Panc1 (cell line): ENCODE data around the gene PTGIR. TPM values are rescaled to one million over a fixed set of nuclear protein-coding genes. Genes with fewer than 3 reads are reported as not detected.

ENCODE experiments used
- ATAC-seq: fragments of 200-7000 bp; cut with Tn5 transposase; 2 replicates; pipeline ENCODE4 v1.9.1; 2020; ENCODE audit warnings: mild to moderate bottlenecking, moderate library complexity
- BruUV-seq: library from RNA; stranded (reverse); fragments of 400-500 nt; replicated peaks from 2 replicates; lab custom pipeline; 2021; lab: Mats Ljungman, UMichigan
- CTCF ChIA-PET: fragments of 300-600 bp; sonication (Branson Sonifier 250); formaldehyde crosslinking; loops from one replicate; lab custom pipeline; 2022; ENCODE audit warnings: antibody characterized with exemption; lab: Charles Lee
- POLR2A ChIA-PET: fragments of 300-600 bp; sonication (Branson Sonifier 250); formaldehyde crosslinking; loops from one replicate; lab custom pipeline; 2022; ENCODE audit warnings: antibody characterized with exemption; lab: Charles Lee
- DNase-seq: peaks from one replicate; pipeline ENCODE4 v3.0.0-alpha.2; 2010; ENCODE audit warnings: low read depth, low spot score
- H3K27ac ChIP-seq: 2 replicates; pipeline ENCODE4 v1.5.1; 2011; ENCODE audit warnings: mild to moderate bottlenecking, low read length, inconsistent platforms
- H3K27me3 ChIP-seq: fragments of 200-500 bp; sonication (Bioruptor generic); 2 replicates; pipeline ENCODE4 v1.6.0; 2014; ENCODE audit warnings: low read length, inconsistent platforms; ENCODE audit not compliant: control insufficient read depth, insufficient read depth
- H3K36me3 ChIP-seq: fragments of 200-500 bp; sonication (Bioruptor generic); 2 replicates; pipeline ENCODE4 v1.5.1; 2014; ENCODE audit warnings: inconsistent platforms, mild to moderate bottlenecking, low read length, moderate library complexity; ENCODE audit not compliant: control insufficient read depth, insufficient read depth
- H3K4me1 ChIP-seq: 2 replicates; pipeline ENCODE4 v1.5.1; 2011; ENCODE audit warnings: inconsistent platforms, mild to moderate bottlenecking, low read length, moderate library complexity; ENCODE audit not compliant: control insufficient read depth, insufficient read depth
- H3K4me3 ChIP-seq, 2 experiments: 2 replicates each; pipeline ENCODE4 v1.5.1; 2011 to 2012; ENCODE audit warnings: low read depth in 2 of 2, low read length in 2 of 2, mild to moderate bottlenecking in 2 of 2, inconsistent platforms in 1 of 2, moderate library complexity in 1 of 2
- H3K9me3 ChIP-seq: fragments of 200-500 bp; sonication (Bioruptor generic); 2 replicates; pipeline ENCODE4 v1.5.1; 2014; ENCODE audit warnings: low read depth, mild to moderate bottlenecking, inconsistent platforms, low read length, moderate library complexity; ENCODE audit not compliant: control insufficient read depth, insufficient read depth
- CTCF ChIP-seq: fragments of 450-650 bp; IDR thresholded peaks from 2 replicates; pipeline ENCODE4 v1.5.1; 2017; ENCODE audit warnings: mild to moderate bottlenecking
- POLR2AphosphoS5 ChIP-seq: IDR thresholded peaks from 2 replicates; pipeline ENCODE4 v1.6.1; 2012; ENCODE audit warnings: mild to moderate bottlenecking, low read depth, low read length, moderate library complexity
- REST ChIP-seq, 2 experiments: IDR thresholded peaks; 2 replicates each; pipeline ENCODE4 v1.6.1; 2011 to 2012; ENCODE audit warnings: low read depth in 2 of 2, control low read depth in 1 of 2, low read length in 1 of 2, mild to moderate bottlenecking in 1 of 2, moderate library complexity in 1 of 2; ENCODE audit not compliant: insufficient read depth in 1 of 2
- SIN3A ChIP-seq: IDR thresholded peaks from 2 replicates; pipeline ENCODE4 v1.6.1; 2012; ENCODE audit warnings: low read depth, mild to moderate bottlenecking, low read length, moderate library complexity, borderline replicate concordance; ENCODE audit not compliant: insufficient read depth
- TCF7L2 ChIP-seq: IDR thresholded peaks from 2 replicates; pipeline ENCODE4 v1.6.1; 2011; ENCODE audit warnings: mild to moderate bottlenecking, low read depth, low read length, inconsistent platforms
- in situ Hi-C: cut with HindIII; loops from 2 replicates; pipeline ENCODE4 v1.10.0; 2016; ENCODE audit warnings: low sequenced_read_pairs, low pct_unique_long_range_greater_than_20kb
- intact Hi-C: fragments of 100-400 bp; cut with micrococcal nuclease; formaldehyde crosslinking; loops from one replicate; pipeline ENCODE4 v1.10.0; 2022; ENCODE audit not compliant: unreplicated experiment
- total RNA-seq: library from RNA; stranded (reverse); gene quantifications from one replicate; pipeline ENCODE4 v1.2.1, GENCODE V29; 2021; ENCODE audit not compliant: unreplicated experiment

Gene PTGIR
- total RNA-seq, 1 experiment from 2014 or later = 0.08 TPM

- no peaks in the 10 kb centered on the region for H3K9me3 ChIP-seq
- ChIA-PET CTCF (no interaction called here), POLR2A (no interaction called here)
- in situ Hi-C loops = no loop called here
- TF ChIP-seq SIN3A = no peak
- TF ChIP-seq POLR2AphosphoS5 = no peak
- no peak overlapping the region for H3K4me3 ChIP-seq
- peaks cover 14% of the 10 kb centered on the region for H3K4me1 ChIP-seq
- H3K27me3 ChIP-seq = no peaks in the 10 kb centered on the region
- H3K27ac ChIP-seq = no peak overlapping the region
- intact Hi-C loops = no loop called here
- ATAC-seq (no peak), DNase-seq (no peak)
- peaks cover 5% of the 10 kb centered on the region for H3K36me3 ChIP-seq
- no TSS peak for BruUV-seq
These were observed 18.9 kb downstream of the PTGIR start for GRCh38 chr19:46606019-46606418.

GRCh38 chr19:46605356-46605821 lies 19.5 kb downstream of the PTGIR start:
- intact Hi-C loops = no loop called here
- ChIA-PET CTCF (no interaction called here), POLR2A (no interaction called here)
- H3K4me1 ChIP-seq = peaks cover 14% of the 10 kb centered on the region
- peaks cover 5% of the 10 kb centered on the region for H3K36me3 ChIP-seq
- no peak overlapping the region for H3K4me3 ChIP-seq
- BruUV-seq = no TSS peak
- H3K27ac ChIP-seq = no peak overlapping the region
- no peaks in the 10 kb centered on the region for H3K27me3 ChIP-seq
- ATAC-seq (no peak), DNase-seq (no peak)
- no peaks in the 10 kb centered on the region for H3K9me3 ChIP-seq
- in situ Hi-C loops = no loop called here
- TF ChIP-seq TCF7L2 (no peak), REST (IDR thresholded peaks at IDR 0.05; ENCODE audit: insufficient read depth in 1 of 2, low read depth in 2 of 2, low read length in 1 of 2) (no peak), SIN3A (no peak), POLR2AphosphoS5 (no peak), CTCF (no peak)

- intact Hi-C loops = no loop called here
- no peak for TF ChIP-seq REST (IDR thresholded peaks at IDR 0.05; ENCODE audit: insufficient read depth in 1 of 2, low read depth in 2 of 2, low read length in 1 of 2)
- TF ChIP-seq POLR2AphosphoS5 = no peak
- no peak for TF ChIP-seq SIN3A
- TF ChIP-seq CTCF = no peak
- no peak for TF ChIP-seq TCF7L2
- Histone ChIP-seq H3K27ac (no peak overlapping the region), H3K4me1 (peaks cover 14% of the 10 kb centered on the region), H3K9me3 (no peaks in the 10 kb centered on the region), H3K4me3 (no peak overlapping the region), H3K36me3 (peaks cover 5% of the 10 kb centered on the region), H3K27me3 (no peaks in the 10 kb centered on the region)
- DNase-seq = no peak
- ChIA-PET POLR2A (no interaction called here), CTCF (no interaction called here)
- no TSS peak for BruUV-seq
- in situ Hi-C loops = no loop called here
- ATAC-seq = no peak
These were observed 20.0 kb downstream of the PTGIR start for GRCh38 chr19:46604781-46605355.
